Ramos (cell line): Measurements from ENCODE around the gene GRIK4.

Experiments used
- in situ Hi-C: fragments of 300-500 bp; cut with MboI; formaldehyde crosslinking; loops from one replicate; pipeline ENCODE4 v1.14.3; 2022; ENCODE audit warnings: low sequenced_read_pairs; ENCODE audit not compliant: unreplicated experiment

The GRIK4 gene

DNA sequence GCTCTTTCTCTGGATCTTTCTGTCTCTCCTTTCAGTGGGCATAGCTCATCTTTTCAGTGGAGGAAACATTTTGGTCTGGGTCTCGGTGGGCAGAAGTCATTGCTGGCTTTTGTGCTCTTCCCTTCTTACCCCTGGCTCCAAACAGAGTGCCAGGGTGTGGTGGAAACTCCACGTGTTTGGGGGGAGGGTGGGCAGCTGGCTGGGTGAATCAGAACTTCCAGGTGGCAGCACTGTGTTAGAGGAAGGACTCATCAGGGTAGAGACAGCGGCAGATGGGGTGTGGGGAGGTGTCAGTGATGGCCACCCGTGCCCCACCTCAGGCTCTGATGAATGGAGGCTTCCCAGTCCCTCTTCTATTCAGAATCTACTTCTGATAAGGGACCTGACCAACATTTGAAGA, 114.0 kb downstream of the GRIK4 start:
- in situ Hi-C loops = no loop called here

DNA sequence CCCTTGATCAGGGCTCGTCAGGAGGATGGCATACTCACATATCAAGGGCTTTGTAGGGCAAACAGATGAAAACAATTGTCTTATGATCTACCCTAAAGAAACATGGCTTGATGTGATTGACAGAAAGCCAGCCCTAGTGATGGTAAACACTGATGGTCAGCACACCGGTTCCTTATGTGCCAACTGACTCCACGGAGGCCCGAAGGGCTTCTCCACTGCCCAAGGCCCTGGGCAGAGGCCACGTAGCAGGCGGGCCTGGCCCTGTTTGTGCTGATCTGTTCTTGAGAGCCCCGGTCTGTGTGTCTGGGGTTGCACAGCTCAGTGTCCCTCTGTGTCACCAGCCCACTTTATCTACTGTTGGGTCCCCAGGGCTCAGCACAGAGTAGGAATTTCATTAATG, 115.2 kb downstream of the GRIK4 start:
- in situ Hi-C loops = no loop called here

DNA sequence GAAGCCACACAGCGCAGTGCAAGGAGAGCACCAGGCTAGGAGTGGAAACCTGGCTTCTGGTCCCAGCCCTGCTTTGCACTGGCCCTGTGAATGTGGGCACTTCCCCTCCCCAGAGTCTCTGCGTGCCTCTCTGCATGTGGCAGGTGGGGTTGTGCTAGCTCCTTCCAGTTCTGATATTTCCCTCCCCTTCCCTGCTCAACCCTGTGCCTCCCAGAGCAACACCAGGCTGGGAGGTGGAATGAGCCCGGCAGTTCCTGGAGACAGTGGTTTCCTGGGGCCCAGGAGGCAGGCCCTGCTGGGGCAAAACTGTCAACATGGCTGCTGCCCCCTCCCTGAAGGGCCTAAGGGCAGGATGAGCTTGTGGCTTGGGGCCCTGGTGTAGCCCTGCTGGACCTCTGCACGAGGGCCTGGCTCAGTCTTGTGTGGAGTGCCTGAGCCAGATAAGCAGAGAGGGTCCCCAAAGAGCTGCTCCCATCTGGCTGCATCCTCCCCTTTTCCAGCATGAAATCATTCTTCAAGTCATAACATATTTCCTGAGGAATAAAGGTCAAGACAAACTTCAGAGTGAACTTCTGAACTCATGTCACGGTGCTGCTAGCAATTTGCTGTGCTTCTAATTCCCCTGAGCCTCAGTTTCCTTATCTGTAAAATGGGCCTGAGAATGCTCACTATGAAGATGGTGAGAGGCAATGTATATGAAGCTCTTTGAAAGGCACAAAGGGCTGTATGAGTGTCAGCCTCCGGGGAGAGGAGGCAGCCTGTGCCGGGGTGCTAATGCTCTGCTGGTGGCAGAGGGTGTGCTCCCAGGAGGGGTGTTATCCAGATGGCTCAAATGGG, 116.0 kb downstream of the GRIK4 start:
- in situ Hi-C loops = no loop called here

- in situ Hi-C loops = no loop called here
Measured at GRCh38 chr11:120629407-120630080, 118.0 kb downstream of the GRIK4 start.

- in situ Hi-C loops = no loop called here
Measured at GRCh38 chr11:120630122-120630521, 118.6 kb downstream of the GRIK4 start.

DNA sequence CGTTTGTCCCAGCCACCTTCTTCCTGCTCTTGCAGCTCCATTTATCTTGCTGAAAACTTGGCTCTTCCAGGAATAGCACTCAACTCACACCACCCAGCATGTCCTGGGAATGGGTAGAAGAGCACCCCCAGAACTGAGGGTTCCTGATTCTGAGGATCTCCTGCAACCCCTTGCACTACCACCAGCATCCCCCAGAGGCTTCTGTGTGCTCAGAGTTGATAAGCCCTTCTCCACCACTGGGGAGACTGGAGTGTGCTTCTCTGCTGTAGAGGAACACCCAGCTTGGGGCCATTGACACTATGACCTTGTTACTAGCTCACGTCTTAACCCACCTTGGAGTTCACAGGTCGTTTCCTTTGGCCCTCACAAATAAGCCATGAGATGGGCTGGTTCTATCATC, 121.0 kb downstream of the GRIK4 start:
- in situ Hi-C loops = no loop called here

GRCh38 chr11:120633616-120634393, 122.3 kb downstream of the GRIK4 start:
- in situ Hi-C loops = no loop called here

- in situ Hi-C loops = no loop called here
Measured at GRCh38 chr11:120634706-120635105, 123.2 kb downstream of the GRIK4 start.

DNA sequence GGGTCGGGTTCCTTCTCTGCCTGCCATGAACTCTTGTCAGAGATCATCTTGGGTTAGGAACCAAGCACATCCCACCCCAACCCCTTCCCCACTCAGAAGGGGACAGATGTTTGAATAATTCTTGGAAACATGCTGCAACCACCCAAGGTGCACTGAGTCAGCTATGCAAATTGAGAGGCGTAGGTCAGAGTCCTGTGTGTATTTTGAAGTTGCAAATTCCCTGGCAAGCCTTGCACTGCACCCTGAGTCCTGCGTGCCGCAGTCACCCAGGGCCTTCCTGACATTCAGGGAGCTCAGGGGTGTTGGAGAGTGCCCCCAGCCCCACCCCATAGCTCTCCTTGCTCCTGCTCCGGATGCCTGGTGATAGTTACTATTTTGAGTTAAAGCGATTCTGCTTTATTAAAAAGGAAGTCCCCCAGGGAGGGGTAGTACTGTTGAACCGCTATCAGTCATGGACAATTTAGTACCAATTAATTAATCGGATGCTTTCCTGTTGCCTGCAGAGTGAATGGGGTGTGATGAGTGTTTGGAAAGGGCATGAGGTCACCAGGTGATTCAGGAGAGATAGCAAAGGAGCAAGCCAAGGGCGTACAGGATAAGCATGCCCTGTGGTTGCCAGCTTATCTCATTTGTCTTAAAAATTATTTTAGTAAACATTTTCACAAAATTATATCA, 123.7 kb downstream of the GRIK4 start:
- in situ Hi-C loops = no loop called here

DNA sequence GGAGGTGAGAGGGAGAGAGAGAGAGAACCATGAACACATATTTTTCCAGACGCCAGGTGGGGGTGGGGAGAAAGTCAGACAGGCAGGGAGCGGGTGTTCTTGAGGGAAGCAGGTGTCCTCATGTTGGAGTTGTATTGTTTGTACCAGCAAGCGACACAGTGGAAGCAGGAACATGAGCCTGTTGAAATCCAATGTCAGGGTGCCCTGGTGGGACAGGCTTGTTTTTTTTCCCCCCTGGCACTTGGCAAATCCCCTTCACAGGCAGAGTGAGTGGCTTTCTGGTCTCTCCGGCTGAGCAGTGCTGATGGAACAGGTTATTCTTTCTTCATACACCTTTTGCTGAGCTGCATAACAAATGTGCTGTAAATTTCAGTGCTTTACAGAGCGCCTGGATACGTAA, 125.6 kb downstream of the GRIK4 start:
- in situ Hi-C loops = no loop called here

DNA sequence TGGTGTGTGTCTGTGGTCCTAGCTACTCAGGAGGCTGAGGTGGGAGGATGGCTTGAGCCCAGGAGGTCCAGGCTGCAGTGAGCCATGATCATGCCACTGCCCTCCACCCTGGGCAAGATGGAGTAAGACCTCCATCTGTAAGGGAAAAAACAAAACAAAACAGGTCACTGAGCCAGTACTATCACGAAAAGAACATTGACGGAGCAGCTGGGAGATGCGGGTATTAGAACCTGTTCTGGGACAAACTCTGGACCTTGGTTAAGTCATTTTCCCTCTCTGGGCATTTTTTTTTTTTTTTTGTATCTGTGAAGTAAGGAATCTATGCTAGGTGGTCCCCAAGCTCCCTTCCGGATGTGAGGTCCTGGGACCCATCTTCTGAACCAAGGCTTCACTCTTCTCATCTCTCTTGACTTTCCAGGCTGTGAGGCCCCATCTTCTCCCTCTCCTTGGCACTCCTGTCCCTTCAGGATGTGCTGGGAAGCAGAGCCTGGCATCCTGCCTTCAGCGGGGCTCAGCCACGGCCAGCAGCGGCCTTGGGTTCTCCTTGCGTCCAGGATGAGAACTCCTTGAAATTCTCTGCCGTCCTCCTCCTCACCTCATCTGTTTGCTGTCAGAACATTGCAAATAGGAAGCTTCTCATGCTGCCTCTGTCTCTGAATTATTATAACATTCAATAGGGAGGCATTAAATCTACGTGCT, 130.8 kb downstream of the GRIK4 start:
- in situ Hi-C loops = no loop called here

- in situ Hi-C loops = no loop called here
Measured at GRCh38 chr11:120643284-120643683, 131.7 kb downstream of the GRIK4 start.

DNA sequence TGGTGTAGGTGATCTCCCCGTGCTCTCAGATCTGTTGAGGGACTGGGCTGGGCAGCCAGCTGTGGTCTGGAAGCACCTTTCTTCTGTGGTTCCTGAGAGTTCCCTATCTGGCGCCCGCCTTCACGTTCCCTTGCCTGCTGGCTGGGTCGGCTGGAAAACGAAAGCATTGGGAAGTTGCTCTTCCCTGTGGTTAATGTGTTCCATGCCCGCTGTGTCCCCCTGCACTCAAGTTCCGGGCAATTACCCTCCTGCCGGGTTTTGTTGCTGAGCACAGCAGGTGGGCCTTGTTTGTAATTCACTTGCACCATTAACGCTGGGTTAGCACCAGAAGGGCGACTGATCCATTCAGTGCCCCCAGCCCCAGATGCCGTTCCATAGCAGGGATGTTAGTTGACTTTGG, 134.1 kb downstream of the GRIK4 start:
- in situ Hi-C loops = no loop called here

- in situ Hi-C loops = no loop called here
Measured at GRCh38 chr11:120646206-120646605, 134.7 kb downstream of the GRIK4 start.

- in situ Hi-C loops = no loop called here
Measured at GRCh38 chr11:120647681-120648080, 136.1 kb downstream of the GRIK4 start.

GRCh38 chr11:120648771-120649170, 137.2 kb downstream of the GRIK4 start:
- in situ Hi-C loops = no loop called here

DNA sequence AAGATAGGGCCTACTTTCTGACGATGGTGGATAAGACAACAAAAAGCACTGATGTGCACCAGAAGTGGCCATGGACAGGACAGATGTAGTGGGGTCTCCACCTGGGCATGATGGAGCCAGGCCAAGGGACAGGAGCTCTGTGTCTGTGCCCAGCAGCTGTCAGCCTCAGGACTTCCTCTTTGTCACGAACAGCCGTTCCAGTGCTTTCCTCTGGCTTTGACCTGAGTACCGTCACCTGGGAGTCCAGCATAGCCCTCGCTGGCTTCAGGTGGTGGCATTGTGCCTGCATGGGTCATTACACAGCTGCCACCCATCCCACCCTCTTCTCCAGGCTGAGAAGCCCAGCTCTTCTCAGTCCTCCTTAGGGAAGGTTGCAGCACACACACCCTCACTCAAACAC, 137.8 kb downstream of the GRIK4 start:
- in situ Hi-C loops = no loop called here

DNA sequence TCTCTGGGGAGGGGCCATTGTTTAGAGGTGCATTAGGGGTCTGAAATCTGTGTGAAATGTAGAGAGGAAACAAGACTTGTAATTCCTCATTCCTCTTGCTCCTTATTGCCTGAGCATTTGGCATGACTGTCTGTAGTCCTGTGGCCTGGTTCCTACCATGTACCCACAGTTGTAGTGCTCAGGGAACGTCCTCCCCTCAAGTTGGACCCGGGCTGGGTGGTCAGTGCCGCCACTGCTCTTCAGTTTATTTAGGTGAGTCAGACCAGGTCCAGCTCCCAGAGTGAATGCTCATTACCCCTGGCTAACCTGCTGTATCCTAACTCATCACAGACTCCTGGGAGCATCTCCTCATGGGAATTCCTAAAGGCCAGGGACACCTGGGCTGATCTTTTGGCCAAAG, 139.8 kb downstream of the GRIK4 start:
- in situ Hi-C loops = loop anchor here (25.0 kb wide), 1 partner anchor 286 kb away; no protein-coding TSS in a partner anchor

DNA sequence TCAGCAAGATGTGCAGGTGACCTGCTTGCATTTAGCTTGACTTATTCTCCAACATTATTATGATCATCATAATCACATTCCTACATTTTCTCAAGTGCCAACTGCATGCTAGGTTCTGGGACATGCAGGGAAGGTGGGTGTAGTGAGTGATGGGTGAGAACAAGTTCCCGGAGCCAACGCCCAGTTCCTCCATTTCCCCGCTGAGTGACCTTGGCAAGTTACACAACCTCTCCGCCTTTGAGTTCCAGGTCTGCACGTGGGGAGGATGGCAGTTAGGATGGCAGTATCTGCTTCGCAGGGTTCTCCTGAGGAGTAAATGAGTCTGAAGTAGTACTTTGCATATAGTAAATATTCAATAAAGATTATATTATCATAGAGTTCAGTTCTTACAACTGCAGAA, 140.3 kb downstream of the GRIK4 start:
- in situ Hi-C loops = loop anchor here (25.0 kb wide), 1 partner anchor 285 kb away; no protein-coding TSS in a partner anchor
